M059J (cell line): ENCODE data around the gene PNPLA5. TPM values are rescaled to one million over a fixed set of nuclear protein-coding genes. Genes with fewer than 3 reads are reported as not detected.
"Not testable (repeated sequence)": the region's sequence is repeated elsewhere in the genome, so short reads cannot be mapped to it uniquely, and the experiment has no call there.

Source experiments
- DNase-seq: peaks from one replicate; pipeline ENCODE4 v3.0.0-alpha.2; 2012; ENCODE audit warnings: low read depth
- total RNA-seq: library from RNA; depleted of rRNA; stranded (reverse); fragments of >200 nt; shearing (Covaris generic); gene quantifications from 2 replicates; pipeline ENCODE4 v1.2.3, GENCODE V29; 2014; rRNA removed

The PNPLA5 gene, protein sequence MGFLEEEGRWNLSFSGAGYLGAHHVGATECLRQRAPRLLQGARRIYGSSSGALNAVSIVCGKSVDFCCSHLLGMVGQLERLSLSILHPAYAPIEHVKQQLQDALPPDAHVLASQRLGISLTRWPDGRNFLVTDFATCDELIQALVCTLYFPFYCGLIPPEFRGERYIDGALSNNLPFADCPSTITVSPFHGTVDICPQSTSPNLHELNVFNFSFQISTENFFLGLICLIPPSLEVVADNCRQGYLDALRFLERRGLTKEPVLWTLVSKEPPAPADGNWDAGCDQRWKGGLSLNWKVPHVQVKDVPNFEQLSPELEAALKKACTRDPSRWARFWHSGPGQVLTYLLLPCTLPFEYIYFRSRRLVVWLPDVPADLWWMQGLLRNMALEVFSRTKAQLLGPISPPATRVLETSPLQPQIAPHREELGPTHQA
- total RNA-seq, result 0.05 TPM in 1 of 2 replicates, not detected in the other

DNA sequence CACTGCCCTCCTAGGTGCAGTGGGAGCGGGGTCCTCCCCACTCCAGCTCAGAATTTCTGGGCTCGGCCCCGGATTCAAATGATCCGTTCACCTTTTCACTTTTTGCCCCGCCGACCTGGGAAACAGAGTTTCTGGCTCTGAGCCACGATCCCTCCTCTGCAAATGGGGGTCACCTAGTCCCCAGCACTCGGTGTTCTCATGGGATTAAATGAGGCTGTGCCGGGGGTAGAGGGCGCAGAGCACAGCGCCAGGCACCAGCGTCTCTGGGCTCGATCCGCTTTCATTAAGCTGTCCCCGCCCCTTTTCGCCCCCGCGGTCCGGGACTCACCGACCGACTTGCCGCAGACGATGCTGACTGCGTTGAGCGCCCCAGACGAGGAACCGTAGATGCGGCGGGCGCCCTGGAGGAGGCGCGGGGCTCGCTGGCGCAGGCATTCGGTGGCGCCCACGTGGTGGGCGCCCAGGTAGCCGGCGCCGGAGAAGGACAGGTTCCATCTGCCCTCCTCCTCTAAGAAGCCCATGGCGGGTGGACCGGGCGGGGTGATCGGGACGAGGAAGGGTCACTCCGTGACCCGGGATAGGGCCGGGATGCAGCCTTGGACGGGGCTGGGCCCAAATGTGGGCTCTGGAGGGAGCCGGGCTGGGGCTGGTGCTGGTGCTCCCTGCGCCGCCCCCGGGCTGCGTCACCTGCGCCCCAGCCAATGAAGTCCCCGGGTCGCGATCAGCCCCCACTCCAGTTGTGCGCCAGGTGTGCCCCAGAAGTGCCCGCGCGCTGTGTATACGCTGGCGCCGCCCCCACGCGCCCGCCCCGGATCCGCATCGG lies at the start of gene PNPLA5:
Gene PNPLA5 (minus strand): TSS at position 654 of the 823 bp plus-strand sequence. CDS start 133 bp downstream, at position 521.
- no peak for DNase-seq

GRCh38 chr22:43941449-43941848 lies 49.6 kb upstream of the PNPLA5 start:
- DNase-seq, result no peak

- no peak for DNase-seq
Observed at GRCh38 chr22:43931771-43932170, 40.0 kb upstream of the PNPLA5 start.

DNA sequence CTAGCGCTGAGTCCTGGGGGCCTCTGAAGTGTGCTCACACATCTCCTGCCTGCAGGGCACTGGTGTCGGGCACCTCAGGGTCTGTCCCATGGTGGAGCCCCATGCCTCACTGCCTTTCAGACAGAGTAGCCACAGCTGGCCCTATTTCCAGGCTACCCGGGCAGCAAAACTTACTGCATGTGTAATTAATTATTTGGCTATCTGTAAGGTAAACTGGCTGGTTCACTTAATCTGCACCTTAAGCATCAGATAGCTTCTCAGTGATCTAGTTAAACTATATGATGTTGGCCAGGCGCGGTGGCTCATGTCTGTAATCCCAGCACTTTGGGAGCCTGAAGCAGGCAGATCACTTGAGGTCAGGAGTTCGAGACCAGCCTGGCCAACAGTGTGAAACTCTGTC lies 37.1 kb upstream of the PNPLA5 start:
- no peak for DNase-seq

DNA sequence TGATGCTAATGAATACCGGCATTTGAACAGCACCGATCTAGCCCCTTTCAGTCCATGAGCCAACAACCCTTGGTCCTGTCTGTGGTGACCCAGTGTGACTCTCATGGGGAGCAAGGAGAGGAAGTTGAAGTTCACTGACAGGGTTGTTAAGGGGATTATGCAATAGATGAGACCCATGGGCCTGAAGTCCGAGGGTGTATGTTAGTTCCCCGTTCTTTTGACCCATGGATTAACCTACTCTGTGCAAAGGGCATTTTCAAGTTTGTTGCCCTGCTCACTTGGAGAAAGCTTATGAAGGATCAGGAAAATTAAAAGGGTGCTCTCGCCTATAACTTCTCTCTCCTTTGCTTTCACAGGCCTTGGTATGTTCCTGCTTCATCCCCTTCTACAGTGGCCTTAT lies 36.7 kb upstream of the PNPLA5 start:
- DNase-seq, result no peak

GRCh38 chr22:43926349-43926710 lies 34.5 kb upstream of the PNPLA5 start:
- no peak for DNase-seq

GRCh38 chr22:43925433-43926348 lies 33.9 kb upstream of the PNPLA5 start:
- no peak for DNase-seq

- DNase-seq, result no peak
Observed at GRCh38 chr22:43924877-43925276, 33.1 kb upstream of the PNPLA5 start.

- peak; percentile 78 for DNase-seq
Observed at GRCh38 chr22:43923631-43924464, 32.0 kb upstream of the PNPLA5 start, which contains the start of gene PNPLA3. Gene PNPLA3, plus strand, starts transcription at chr22:43923805. Its CDS starts 107 bp downstream, at chr22:43923912.

DNA sequence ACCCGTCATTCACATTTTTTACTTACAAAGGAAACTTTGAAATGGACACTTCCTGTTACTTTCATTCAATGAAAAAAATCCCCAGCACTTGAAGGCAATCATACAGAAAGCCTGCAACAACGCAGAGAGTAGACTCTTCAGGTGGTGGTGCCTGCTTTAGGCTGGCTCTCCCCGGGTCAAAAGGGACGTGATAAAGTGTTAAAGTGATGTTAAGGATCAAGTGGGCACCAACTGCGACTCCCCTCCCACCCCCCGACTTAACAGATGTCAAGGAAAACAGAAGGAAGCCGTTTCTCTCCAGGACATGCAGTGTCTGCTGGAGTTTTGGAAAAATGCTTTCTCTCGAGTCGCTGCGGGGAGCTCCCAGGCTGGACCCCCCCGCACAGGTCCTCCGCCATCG lies 31.4 kb upstream of the PNPLA5 start:
- DNase-seq, result peak; percentile 30

GRCh38 chr22:43922123-43922522 lies 30.3 kb upstream of the PNPLA5 start:
- DNase-seq, result no peak

DNA sequence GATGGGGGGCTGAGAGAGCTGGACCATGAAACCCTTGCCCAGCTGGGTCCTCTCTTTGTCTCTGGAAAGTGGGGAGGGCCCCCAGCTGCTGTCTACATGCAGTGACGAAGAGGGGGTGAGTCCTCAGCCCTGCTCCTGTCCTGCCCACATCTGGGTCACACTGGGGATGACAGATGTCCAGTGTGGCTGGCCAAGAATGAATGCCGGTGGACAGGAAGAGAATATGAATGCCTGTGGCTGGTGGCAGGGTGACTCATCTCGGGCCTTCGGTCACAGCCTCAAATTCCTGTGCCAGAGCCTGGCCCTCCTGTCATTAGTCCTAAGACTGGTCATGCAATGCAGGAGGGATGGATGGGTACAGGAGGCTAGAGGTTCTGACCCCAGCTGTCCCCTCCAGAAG lies 29.6 kb upstream of the PNPLA5 start:
- DNase-seq, result peak; percentile 94

GRCh38 chr22:43919106-43919973 lies 27.5 kb upstream of the PNPLA5 start:
- peak; percentile 85 for DNase-seq

DNA sequence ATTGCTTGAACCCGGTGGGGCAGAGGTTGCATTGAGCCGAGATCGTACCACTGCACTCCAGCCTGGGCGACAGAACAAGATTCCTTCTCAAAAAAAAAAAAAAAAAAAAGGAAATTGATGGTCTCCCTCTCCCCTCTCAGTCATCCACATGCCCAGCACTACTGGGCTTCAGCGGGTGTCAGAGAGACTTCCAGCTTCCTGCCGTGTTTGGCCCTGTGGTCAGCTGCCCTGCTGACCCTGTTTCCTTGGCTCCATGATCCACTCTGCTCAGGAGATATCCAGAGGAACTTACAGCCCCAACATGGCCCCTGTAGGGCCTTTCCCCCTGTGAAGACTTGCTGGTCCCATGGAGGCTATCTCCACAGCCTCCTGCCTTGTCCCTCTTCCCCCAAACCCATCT lies 25.7 kb upstream of the PNPLA5 start:
- peak; percentile 59 for DNase-seq

DNA sequence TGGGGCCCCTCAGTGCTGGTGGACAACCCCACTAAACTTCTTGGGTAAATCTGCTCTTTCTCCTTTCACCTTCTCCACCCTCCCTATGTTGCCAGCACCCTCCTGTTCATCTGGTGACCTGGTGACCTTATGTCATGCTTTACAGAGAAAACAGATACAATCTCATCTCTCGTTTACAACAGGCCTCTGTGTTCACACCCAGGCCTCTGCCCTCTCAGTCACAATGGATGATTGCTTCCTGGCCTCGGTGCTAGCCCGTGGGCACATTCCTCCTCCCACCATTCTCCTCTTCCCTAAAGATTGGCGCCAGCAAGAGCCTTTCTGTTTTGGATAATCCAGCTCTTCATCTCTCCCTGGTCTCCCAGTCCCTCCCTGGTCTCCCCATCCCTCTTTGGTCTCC lies 19.5 kb upstream of the PNPLA5 start:
- no peak for DNase-seq

- DNase-seq, result no peak
Observed at GRCh38 chr22:43910178-43910695, 18.4 kb upstream of the PNPLA5 start.

DNA sequence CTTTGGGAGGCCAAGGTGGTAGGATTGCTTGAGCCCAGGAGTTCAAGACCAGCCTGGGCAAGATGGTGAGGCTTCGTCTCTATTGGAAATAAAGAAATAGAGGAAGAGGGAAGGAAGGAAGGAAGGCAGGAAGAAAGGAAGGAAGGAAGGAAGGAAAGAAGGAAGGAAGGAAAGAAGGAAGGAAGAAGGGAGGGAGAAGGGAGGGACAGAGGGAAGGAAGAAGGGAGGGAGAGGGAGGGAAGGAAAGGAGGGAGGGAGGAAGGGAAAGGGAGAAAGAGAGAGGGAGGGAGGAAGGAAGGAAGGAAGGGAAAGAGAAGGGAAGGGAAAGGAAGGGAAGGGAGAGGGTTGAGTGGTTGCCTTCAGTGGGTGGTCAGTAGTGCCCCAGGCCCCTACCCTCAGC lies 17.9 kb upstream of the PNPLA5 start:
- DNase-seq, result no peak

DNA sequence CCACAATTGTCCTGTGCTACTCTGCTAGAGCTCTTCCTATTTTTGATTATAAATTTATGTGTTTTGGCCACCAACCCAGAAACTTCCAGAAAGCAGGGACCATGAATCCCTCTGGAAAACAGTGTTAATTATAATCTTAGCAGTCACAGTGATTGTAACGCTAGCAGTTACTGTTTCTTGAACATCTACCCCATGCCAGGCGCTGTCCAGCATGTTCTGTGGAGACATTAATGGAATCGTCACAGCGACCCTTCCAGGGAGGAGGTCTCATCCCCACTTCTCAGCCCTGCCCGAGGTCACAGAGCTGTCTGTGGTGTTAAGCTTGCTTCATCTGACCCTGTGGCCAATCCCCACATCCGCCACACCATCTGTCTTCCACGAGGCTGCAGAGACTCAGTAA lies 13.9 kb upstream of the PNPLA5 start:
- no peak for DNase-seq

DNA sequence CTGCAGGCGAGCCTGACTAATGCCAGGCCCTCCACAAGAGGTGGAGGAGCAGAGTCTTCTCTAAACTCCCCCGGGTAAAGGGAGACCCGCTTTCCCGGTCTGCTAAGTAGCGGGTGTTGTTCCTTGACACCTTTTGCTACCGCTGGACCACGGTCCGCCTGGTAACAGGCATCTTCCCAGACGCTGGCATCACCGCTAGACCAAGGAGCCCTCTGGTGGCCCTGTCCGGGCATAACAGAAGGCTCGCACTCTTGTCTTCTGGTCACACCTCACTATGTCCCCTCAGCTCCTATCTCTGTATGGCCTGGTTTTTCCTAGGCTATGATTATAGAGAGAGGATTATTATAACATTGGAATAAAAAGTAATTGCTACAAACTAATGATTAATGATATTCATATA lies 12.6 kb upstream of the PNPLA5 start:
- DNase-seq, result not testable (repeated sequence)
